GM18511 (cell line): ENCODE measurements around the gene CRAMP1.

Experiments
- ATAC-seq: cut with Tn5 transposase; IDR thresholded peaks from one replicate; pipeline ENCODE4 v1.9.1; 2021; ENCODE audit warnings: mild to moderate bottlenecking, moderate library complexity; ENCODE audit not compliant: unreplicated experiment

CRAMP1 gene

DNA sequence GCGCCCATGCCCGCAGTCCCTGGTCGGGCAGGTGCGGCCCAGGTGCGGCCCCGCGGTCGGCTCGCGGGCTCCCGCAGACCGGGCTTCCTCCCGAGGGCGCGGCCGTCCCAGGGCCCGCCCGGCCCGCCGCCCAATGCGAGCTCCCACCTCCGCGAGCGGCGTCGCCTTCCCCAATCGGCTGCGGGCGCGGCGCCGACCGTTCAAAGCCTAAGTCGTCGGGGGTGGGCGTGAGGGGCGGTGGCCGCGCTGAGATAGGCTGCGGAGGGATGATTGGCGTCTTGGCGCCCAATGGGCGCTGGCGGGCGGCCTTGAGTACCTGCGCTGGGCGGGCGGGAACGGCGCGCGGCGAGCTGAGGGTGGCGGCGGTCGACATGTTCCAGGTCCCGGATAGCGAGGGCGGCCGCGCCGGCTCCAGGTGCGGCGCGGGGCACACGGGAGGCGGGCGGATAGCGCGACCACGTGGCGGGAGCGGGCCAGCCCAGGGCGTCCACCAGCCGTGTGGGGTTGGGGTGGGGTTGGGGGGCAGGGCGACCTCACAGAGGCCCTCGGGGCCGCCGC is 65.9 kb downstream of the CRAMP1 start, which contains the start of gene JPT2:
Gene JPT2, plus strand, starts transcription at position 338 of the 558 bp plus-strand sequence. Its CDS starts 34 bp downstream, at position 372.
- ATAC-seq = peak; percentile 98

DNA sequence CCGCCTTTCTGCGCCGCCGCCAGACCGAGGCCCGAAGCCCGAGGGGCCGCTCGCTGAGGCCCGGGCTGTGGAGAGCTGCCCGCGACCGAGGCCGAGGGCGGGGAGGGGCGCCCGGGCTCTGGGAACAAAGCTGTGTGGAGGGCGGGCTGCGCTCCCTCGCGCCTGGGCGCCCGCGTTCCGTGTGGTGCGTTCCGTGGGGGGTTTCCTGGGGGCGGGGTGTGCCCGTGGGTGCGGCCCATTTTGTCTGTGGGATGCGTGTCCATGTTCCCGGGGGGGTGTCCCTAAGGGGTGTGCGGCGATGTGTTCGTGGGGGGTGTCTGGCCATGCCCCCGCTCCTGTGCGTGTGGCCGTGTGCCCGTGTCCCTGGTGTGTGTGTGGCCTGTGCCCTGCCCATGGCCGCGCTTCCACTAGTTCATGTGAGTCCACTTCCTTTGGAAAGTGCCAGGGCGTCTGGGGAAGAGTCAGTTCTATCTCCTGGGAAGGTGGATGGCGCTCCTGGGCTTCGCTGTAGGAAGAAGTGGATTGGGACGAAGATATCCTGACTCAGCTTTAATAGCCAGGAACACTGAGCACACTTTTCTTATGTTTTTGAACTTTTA is 66.4 kb downstream of the CRAMP1 start:
- ATAC-seq = peak; percentile 8

DNA sequence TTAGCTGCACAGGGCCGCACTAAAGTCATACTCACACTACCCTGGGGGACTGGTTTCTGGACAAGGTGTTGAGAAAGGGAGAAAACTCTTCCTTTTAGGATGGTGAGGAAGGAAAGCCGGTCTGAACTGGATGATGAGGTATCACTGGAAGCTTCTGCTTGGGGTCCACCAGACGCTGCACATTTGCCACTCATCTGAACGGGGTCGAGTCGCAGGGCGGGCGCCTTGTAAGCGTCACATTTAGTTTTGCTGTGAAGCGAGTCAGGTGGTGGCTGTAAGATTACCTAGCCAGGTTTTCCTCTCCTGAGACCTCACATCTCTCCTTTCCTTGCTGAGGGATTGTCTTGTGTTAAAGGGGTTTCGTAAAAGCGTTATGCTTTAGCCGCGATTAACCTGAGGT is 68.2 kb downstream of the CRAMP1 start:
- no peak for ATAC-seq

DNA sequence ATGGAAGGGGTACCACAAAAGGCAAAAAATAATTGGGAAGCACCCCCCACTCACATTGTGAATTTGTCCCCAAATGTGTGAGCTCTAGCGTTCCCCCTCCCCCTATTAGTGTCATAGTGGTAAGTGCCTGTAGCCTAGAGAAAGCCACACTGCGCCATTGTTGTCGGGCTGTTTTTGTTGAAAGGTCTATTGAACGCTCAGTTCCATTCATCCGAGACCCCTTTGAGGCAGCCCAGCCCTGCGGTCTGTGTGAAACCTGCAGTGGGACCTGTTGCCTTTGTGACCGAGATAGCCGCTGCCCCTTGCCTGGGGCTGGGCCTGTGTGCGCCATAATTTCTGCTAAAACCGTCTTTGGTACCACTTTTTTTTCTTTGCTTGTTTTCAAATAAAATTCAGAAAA is 68.9 kb downstream of the CRAMP1 start:
- ATAC-seq = no peak

DNA sequence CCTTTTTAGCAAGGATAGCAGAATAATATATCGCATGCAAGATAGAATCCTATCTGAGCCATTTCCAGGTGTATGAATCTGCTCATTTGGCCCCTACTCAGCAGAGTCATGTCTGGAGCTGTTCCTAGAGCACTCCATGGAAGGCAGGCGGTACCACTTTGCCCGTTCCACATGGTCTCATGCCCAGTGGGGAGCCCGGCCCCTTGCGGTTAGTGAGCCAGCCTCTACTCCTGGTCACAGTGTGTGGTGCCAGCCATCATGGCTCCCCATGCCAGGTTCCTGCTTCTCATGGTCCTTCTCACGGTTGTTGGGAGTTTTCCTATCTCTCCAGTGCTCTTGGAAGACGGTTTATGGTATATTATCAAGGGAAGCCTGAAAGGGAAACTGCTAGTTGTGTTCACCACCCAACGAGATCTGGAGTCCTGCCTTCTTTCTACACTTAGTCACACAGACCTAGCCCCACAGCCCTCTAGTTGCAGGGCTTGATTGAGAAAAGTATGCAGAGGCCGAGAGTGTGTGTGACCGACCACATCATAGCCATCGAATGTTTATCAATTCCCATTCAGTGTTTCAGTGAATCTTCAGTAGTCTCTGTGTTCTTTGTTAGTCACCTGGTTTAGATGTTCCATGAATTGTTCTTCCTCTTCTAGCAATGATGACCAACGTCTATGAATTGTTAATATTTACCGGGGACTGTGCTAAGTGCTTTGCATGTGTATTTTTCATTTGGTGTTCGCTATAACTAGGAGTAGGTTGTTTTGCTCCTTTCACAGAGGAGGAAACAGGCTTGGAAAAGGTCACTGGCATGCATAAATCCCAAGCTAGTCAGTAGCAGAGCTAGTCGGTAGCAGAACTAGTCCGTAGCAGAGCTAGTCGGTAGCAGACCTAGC is 75.5 kb downstream of the CRAMP1 start:
- no peak for ATAC-seq

DNA sequence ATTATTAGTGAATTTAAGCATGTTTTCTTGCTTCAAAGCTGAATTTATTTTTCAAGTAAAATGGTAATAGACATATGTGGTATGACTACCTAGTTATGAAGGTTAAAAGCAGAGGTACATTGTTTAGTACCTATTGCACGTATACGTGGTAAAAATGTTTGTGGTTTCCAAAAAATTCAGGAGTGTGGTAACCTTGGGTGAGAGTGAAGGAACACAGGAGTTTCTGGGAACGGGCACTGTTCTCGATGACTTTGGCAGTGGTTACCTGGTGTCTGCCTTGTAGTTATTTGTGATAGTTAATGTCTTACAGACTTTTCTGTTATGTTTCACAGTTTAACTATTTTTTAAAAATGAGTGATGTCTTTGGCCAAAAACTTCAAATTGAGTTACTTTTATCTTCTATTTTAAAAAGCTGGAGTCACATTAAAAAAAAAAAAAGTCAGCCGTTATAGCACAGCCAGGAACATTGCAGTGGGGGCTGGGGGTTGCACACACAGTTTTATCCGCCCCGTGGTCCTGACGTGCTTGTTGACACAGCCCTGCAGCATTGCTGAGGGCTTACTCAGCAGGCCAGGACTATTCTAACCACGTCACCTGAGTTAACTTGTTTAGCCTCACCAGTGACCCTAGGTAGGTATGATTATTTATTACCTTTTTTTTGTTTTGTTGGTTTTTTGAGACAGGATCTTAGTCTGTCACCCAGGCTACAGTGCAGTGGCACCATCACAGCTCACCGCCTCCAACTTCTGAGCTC is 76.8 kb downstream of the CRAMP1 start:
- no peak for ATAC-seq

DNA sequence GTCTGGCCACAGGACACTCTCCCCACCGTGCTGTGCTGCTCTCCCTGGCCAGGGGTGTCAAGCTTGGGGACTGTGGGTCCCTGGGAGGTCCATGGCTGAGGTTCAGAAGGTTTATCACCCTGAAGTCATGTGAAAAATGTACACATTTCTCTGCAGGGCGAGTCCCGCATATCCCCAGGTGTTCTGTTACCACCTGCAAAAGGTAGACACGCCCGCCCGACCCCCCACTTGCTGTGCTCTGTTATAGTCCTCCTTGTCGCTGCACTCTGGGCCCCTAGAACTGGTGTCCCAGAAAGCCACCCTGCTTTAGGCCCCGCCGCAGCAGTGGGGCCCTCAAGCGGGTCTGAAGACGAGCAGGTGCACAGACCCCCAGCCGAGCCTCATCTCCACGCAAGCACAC is 77.7 kb downstream of the CRAMP1 start:
- ATAC-seq = no peak

DNA sequence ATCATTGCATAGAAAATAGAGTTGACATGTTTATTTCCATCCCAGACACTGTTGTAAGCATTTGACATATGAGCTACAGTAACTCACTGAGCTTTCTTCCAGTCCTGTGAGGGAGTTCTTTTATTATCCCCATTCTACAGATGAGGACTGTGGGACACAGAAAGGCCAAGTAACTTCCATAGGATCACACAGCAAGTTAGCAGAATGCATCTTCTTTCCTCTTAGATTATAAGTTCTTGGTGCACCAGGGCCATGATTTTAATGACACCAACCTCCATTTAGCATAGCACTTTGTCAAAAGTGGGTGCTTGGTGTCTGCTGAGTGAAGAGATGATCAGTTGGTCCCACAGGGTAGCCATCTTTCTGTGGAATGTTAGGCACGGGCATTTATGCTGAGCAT is 78.7 kb downstream of the CRAMP1 start:
- no peak for ATAC-seq

DNA sequence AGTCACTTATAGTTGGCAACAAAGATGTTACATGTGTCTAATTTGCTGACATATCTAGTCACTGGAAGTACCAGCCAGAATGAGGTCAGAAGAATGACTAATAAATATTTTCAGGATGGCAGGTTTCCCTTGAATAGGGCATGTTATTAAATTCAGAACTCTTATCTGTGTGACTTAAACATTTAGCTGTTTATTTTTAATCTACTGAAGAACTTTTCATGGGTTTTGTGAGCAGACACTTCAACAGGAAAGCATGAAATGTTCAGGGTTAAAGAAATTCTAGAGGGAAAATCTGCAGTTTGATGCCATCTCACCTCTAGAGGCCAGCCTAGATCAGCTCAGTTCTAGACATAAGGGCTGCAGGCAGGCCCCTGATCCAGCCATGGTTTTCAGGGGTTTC is 79.1 kb downstream of the CRAMP1 start:
- ATAC-seq = no peak

DNA sequence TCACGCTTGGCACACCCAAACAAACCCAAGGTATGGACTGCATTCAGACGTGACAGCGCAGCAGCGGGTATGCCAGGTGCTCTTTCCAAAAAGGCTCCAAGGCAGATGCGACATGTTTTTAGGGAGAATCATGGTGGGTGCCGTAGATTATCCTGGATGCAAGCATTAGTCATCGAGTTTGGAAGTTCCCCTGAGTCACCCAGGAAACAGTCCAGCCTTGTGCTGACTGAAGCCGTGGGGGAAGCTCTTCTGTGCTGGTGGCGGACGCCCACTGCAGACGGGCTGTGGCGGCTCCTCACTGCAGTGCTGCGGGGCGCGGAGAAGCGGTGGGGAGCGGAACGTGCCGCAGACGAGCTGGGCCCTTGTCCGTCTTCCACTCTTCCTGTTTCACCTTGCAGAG is 79.8 kb downstream of the CRAMP1 start:
- no peak for ATAC-seq

DNA sequence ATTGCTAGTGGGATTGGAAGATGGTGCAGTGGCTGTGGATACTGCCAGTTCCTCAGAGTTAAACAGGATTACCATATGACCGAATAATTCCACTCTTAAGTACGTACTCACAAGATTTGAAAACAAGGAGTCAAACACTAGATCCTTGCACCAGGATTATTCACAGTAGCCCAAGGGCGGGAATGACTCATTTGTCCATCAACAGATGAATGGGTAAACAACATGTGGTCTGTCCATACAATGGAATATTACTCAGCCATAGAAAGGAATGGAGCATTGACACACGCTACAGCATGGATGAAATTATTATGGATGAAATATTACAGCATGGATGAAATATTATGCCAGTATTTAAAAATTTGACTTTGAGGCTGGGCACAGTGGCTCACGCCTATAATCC is 84.7 kb downstream of the CRAMP1 start:
- ATAC-seq = no peak

DNA sequence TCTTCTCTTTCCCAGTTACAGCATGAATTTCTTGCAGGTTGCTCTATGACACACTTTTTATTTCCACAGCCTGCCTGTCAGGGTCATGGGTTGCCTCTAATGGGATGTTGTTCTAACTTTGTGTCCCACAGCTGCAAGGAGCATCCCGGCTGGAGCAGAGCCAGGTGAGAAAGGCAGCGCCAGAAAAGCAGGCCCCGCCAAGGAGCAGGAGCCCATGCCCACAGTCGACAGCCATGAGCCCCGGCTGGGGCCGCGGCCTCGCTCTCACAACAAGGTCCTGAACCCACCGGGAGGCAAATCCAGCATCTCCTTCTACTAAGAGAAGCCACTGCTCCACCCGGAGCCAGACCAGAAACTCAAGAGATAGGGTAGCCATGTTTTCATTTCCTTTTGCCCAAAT is 86.5 kb downstream of the CRAMP1 start:
- ATAC-seq = no peak

DNA sequence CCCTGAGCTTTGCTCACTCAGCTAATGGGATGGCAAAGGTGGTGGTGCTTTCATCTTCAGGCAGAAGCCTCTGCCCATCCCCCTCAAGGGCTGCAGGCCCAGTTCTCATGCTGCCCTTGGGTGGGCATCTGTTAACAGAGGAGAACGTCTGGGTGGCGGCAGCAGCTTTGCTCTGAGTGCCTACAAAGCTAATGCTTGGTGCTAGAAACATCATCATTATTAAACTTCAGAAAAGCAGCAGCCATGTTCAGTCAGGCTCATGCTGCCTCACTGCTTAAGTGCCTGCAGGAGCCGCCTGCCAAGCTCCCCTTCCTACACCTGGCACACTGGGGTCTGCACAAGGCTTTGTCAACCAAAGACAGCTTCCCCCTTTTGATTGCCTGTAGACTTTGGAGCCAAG is 88.1 kb downstream of the CRAMP1 start:
- no peak for ATAC-seq

DNA sequence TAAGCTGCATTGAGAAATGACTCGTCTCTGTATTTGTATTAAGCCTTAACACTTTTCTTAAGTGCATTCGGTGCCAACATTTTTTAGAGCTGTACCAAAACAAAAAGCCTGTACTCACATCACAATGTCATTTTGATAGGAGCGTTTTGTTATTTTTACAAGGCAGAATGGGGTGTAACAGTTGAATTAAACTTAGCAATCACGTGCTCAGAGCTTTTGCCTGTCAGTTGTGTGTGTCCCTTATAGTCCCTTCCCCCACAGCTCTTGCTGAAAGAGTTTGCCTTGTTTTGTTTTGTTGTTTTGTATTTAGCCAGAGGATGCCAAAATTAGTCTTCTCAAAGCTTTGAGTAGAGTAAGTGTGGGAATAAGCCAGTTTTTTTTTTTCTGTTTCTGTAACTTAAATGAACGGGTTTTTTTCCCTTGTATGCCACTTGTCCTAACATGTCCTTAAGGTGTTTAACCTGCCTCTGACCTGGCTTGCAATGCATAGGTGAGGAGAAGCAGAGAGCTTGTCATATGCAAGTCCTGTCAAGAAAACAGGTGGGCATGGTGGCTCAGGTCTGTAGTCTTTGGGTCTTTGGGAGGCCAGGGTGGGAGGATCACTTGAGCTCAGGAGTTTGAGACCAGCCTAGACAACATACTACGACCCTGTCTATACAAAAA is 89.2 kb downstream of the CRAMP1 start:
- no peak for ATAC-seq

DNA sequence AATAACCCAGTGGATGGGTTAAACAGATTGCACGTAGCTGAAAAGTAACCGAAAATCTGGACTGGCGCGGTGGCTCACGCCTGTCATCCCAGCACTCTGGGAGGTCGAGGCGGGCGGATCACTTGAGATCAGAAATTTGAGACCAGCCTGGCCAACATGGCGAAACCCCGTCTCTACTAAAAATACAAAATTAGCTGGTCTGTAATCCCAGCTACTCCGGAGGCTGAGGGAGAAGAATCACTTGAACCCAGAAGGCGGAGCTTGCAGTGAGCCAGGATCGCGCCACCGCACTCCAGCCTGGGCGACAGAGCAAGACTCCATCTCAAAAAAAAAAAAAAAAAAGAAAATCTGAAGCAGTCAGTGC is 93.1 kb downstream of the CRAMP1 start:
- peak; percentile 8 for ATAC-seq

DNA sequence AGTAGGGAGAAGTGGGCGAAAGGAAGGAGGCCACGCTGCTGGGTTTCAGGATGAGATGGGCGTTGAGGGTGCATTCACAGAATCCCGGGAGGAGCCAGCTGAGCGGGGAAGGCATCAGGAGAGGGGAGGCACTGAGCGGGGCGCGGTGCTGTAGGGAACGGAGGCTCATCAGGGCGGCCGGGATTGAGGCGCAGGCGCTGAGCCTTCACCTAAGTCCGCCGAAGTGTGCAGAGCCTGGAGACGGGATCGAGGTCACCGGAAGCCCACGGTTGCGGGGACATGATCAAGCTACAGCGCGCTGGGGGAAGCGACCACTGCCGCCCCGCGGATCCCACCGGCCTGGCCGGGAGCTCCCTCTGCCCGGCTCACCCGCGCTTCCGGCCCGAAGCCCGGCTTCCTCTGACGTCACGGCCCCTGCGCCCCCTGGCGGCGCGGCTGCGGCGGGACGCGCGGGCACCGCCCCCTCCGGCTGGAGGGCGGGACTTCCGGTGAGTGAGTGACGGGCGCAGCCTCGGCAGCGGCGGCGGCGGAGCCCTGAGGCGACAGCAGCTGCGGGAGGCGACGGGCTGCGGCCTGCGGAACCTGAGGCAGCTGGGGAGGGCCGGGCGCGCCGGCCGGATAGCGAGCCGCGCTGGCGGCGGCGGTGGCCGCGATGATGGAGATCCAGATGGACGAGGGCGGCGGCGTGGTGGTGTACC is 93.7 kb downstream of the CRAMP1 start, which contains the start of gene MAPK8IP3:
Gene MAPK8IP3, plus strand, starts transcription at position 508 of the 698 bp plus-strand sequence. Its CDS starts 145 bp downstream, at position 653.
- ATAC-seq = peak; percentile 81

DNA sequence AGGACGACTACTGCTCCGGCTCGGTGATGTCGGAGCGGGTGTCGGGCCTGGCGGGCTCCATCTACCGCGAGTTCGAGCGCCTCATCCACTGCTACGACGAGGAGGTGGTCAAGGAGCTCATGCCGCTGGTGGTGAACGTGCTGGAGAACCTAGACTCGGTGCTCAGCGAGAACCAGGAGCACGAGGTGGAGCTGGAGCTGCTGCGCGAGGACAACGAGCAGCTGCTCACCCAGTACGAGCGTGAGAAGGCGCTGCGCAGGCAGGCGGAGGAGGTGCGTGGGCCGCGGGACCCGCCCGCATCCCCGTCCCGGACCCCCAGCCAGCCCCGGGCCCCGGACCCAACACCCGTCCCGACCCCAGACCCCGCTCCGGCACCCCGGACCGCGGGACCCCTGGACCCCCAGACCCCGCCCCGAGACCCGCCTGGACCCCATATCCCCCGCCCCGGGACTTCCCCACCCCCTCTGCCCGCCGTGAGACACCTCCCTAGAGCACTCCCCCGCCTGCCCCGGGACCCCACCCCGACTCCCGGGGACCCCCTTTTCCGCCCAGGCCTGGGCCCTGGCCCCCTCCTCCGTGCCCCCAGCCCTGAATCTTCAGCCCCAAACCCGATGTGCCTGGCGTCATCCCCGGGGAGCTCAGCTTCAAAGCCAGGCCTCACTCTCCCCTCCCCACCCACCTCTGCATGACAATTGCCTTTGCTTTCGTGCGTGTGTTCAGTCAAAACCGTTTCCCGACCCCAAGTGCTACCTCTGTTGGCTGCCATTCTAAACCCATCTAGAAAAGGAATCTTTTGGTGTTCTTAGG is 94.4 kb downstream of the CRAMP1 start:
- peak; percentile 33 for ATAC-seq

DNA sequence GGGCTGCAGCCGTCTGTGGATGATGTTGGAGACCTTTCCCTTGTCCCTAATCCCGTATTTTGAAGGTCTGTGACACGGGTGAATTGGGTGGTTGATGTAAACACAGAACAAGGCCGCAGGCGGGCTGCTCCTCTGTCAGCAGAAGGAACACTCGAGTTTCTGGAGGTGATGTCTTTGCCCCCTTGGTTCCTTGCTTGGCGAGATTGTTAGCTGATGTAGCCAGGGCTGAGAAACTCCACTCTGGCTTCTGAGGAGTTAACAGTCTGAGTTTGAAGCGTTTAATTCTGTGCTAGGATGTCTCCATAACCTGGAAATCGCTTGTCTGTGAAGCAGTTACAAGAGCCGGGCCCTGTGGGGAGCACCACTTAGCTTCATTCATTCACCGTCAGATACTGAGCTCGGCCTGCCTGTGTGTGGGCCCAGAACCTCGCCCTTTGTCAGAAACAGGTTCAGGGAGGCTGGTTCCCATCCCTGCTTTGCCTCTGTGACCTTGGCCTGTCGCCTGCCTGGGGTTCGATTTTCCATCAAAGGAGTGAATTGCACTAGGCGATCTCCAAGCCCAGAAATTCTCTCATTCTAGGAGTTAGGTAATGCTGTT is 95.1 kb downstream of the CRAMP1 start:
- ATAC-seq = no peak
